KBM-7 (cell line): Measurements from ENCODE around the gene TMEM63C.
A peak's percentile ranks its signal among the peaks of the same experiment; 100 is the strongest.

ENCODE experiments used
- DNase-seq: peaks from one replicate; pipeline ENCODE4 v3.0.0-alpha.2; 2015
- in situ Hi-C: fragments of 300-500 bp; cut with MboI; formaldehyde crosslinking; loops from 2 replicates; pipeline ENCODE4 v1.14.3; 2020; ENCODE audit warnings: low sequenced_read_pairs, low pct_unique_long_range_greater_than_20kb, mixed read lengths

TMEM63C gene

GRCh38 chr14:77212097-77212870 is 30.7 kb downstream of the TMEM63C start:
- in situ Hi-C loops = no loop called here
- no peak for DNase-seq

- in situ Hi-C loops = no loop called here
- DNase-seq = peak; percentile 49
Observed at GRCh38 chr14:77212943-77213678, 31.5 kb downstream of the TMEM63C start.

GRCh38 chr14:77213679-77214016 is 32.0 kb downstream of the TMEM63C start:
- in situ Hi-C loops = no loop called here

GRCh38 chr14:77214216-77214615 is 32.6 kb downstream of the TMEM63C start:
- in situ Hi-C loops = no loop called here
- no peak for DNase-seq

More at GRCh38 chr14:77213679-77214016, 32.0 kb downstream of the TMEM63C start:
- DNase-seq = no peak

- no peak for DNase-seq
- in situ Hi-C loops = no loop called here
Observed at GRCh38 chr14:77217551-77217950, 36.0 kb downstream of the TMEM63C start.

- in situ Hi-C loops = no loop called here
- DNase-seq = no peak
Observed at GRCh38 chr14:77219591-77219990, 38.0 kb downstream of the TMEM63C start.

GRCh38 chr14:77220246-77221017 is 38.8 kb downstream of the TMEM63C start:
- DNase-seq = no peak
- in situ Hi-C loops = no loop called here

GRCh38 chr14:77221241-77221871 is 39.8 kb downstream of the TMEM63C start:
- no peak for DNase-seq
- in situ Hi-C loops = no loop called here

GRCh38 chr14:77222546-77223225 is 41.1 kb downstream of the TMEM63C start:
- in situ Hi-C loops = no loop called here
- DNase-seq = no peak

- in situ Hi-C loops = no loop called here
- DNase-seq = peak; percentile 28
Observed at GRCh38 chr14:77224212-77224611, 42.6 kb downstream of the TMEM63C start.

GRCh38 chr14:77225254-77225653 is 43.7 kb downstream of the TMEM63C start:
- in situ Hi-C loops = no loop called here
- no peak for DNase-seq

- DNase-seq = no peak
- in situ Hi-C loops = no loop called here
Observed at GRCh38 chr14:77225892-77226557, 44.4 kb downstream of the TMEM63C start.

- no peak for DNase-seq
- in situ Hi-C loops = no loop called here
Observed at GRCh38 chr14:77228056-77228455, 46.5 kb downstream of the TMEM63C start.

GRCh38 chr14:77230914-77231313 is 49.3 kb downstream of the TMEM63C start:
- no peak for DNase-seq
- in situ Hi-C loops = no loop called here

- no peak for DNase-seq
- in situ Hi-C loops = no loop called here
Observed at GRCh38 chr14:77231721-77232120, 50.1 kb downstream of the TMEM63C start.

- DNase-seq = no peak
- in situ Hi-C loops = no loop called here
Observed at GRCh38 chr14:77236814-77237213, 55.2 kb downstream of the TMEM63C start.

- in situ Hi-C loops = no loop called here
- no peak for DNase-seq
Observed at GRCh38 chr14:77238356-77238755, 56.8 kb downstream of the TMEM63C start.

GRCh38 chr14:77238996-77239395 is 57.4 kb downstream of the TMEM63C start:
- DNase-seq = no peak
- in situ Hi-C loops = no loop called here
